Heart left ventricle (tissue), 13 donors: ENCODE results near the gene S100PBP.

Experiments used
- CTCF ChIP-seq, 12 donors: fragments of 200-600 bp; sonication (generic) in 4 of 12; IDR thresholded peaks; one replicate each; pipeline versions ENCODE4 v1.5.0 to v1.8.0; 2018 to 2022; ENCODE audit warnings: antibody characterized with exemption in 12 of 12, mild to moderate bottlenecking in 5 of 12
- POLR2A ChIP-seq, 2 donors: fragments of 450-650 bp; IDR thresholded peaks; one replicate each; pipeline ENCODE4 v1.6.1; 2017; ENCODE audit warnings: antibody characterized with exemption in 2 of 2, mild to moderate bottlenecking in 2 of 2, moderate library complexity in 2 of 2
- donor health status: ischemic (EF 13 %, LVEDD 7.1; RV severe dilation, severe dysfunction).
- donor health status: DM: no; HTN: yes; CAD: no.
- donor health status: DM: no; HTN: no; CAD: no.
- donor health status: ischemic (EF 25% LVEDD 6.9; RV normal size, moderate dysfunction).
- donor health status: ischemic (EF 25% LVEDD 5.7; RV mildly dilated, moderate dysfunction).
- donor health status: ischemic (EF 35%, LVEDD 5.7; RV mildly dilated, moderate dysfunction).
- donor health status: nonischemic (EF 11% LVEDD 7.7; RV severe dilation, severe dysfunction).
- donor health status: DM: yes; HTN: yes; CAD: no.
- donor health status: PGD.
- donor health status: ischemic (EF 29% LVEDD 5.4; RV normal size, mild dysfunction).
- donor health status: nonischemic (EF 23%, LVEDD 6.1; RV moderate dilation, normal function).

GRCh38 chr1:32817815-32818786, 648 bp downstream of the S100PBP start:
- peak in 1 of 12 donors; percentile 5 for TF ChIP-seq CTCF (IDR thresholded peaks at IDR 0.05)
- no peak for TF ChIP-seq POLR2A (IDR thresholded peaks at IDR 0.05)
